H1 (cell line): ENCODE measurements around the gene TSC2. TPM values are rescaled to one million over a fixed set of nuclear protein-coding genes. Genes with fewer than 3 reads are reported as not detected.

Experiments
- CTCF ChIA-PET: fragments of 300-600 bp; sonication (Branson Sonifier 250); formaldehyde crosslinking; loops from one replicate; lab custom pipeline; 2021; ENCODE audit not compliant: partially characterized antibody; lab: Charles Lee
- POLR2A ChIA-PET: fragments of 300-600 bp; sonication (Branson Sonifier 250); formaldehyde crosslinking; loops from one replicate; lab custom pipeline; 2021; ENCODE audit warnings: inconsistent platforms; ENCODE audit not compliant: partially characterized antibody; lab: Charles Lee
- DNase-seq, 2 experiments: peaks; one replicate each; pipeline versions ENCODE4 v3.0.0 to v3.0.0-alpha.2; 2010 to 2022; ENCODE audit warnings: low spot score in 2 of 2, low read depth in 1 of 2, mixed read lengths in 1 of 2
- FAIRE-seq: peaks from 2 replicates; lab custom pipeline; 2011; peaks lifted over from hg19 to GRCh38; lab: Jason Lieb, UNC
- H2AFZ ChIP-seq: 2 replicates; pipeline ENCODE4 v1.8.1; 2012; ENCODE audit warnings: low read length, inconsistent platforms
- H2AK5ac ChIP-seq: 2 replicates; pipeline ENCODE4 v1.6.1; 2013; ENCODE audit warnings: low read depth, low read length
- H2BK120ac ChIP-seq: replicated peaks from 2 replicates; pipeline ENCODE3; 2013; ENCODE audit warnings: low read depth, low read length, inconsistent platforms
- H2BK12ac ChIP-seq: 2 replicates; pipeline ENCODE4 v1.6.1; 2013; ENCODE audit warnings: low read depth, low read length
- H2BK15ac ChIP-seq: 2 replicates; pipeline ENCODE4 v1.6.1; 2013; ENCODE audit warnings: low read length
- H2BK20ac ChIP-seq: 2 replicates; pipeline ENCODE4 v1.6.1; 2013; ENCODE audit warnings: low read length
- H2BK5ac ChIP-seq: 2 replicates; pipeline ENCODE4 v1.6.1; 2013; ENCODE audit warnings: low read depth, low read length
- H3K14ac ChIP-seq: 2 replicates; pipeline ENCODE4 v1.6.1; 2013; ENCODE audit warnings: inconsistent platforms; ENCODE audit not compliant: insufficient read length
- H3K18ac ChIP-seq: 2 replicates; pipeline ENCODE4 v1.6.1; 2013; ENCODE audit warnings: low read length; ENCODE audit errors: extremely low read depth
- H3K23ac ChIP-seq: 2 replicates; pipeline ENCODE4 v1.6.1; 2013; ENCODE audit warnings: inconsistent platforms; ENCODE audit not compliant: insufficient read length
- H3K23me2 ChIP-seq: 2 replicates; pipeline ENCODE4 v1.6.1; 2013; ENCODE audit warnings: low read depth, low read length
- H3K27ac ChIP-seq: 2 replicates; pipeline ENCODE4 v1.6.1; 2011; ENCODE audit warnings: low read depth, low read length, inconsistent platforms
- H3K27me3 ChIP-seq, 4 experiments: replicated peaks in 1 of 4; 1 replicate in 1 of 4; 2 replicates in 3 of 4; pipeline versions ENCODE4 v1.6.1 to v1.8.1; 2011 to 2013; ENCODE audit warnings: low read length in 3 of 4, mild to moderate bottlenecking in 3 of 4, inconsistent platforms in 2 of 4, mixed read lengths in 2 of 4, moderate library complexity in 1 of 4; ENCODE audit not compliant: control insufficient read depth in 3 of 4, insufficient read depth in 3 of 4; ENCODE audit errors: extremely low read depth in 1 of 4
- H3K36me3 ChIP-seq, 4 experiments: 2 replicates each; pipeline versions ENCODE4 v1.6.1 to v1.8.1; 2011 to 2013; ENCODE audit warnings: mild to moderate bottlenecking in 4 of 4, low read length in 3 of 4, moderate library complexity in 2 of 4, control low read depth in 1 of 4, inconsistent platforms in 1 of 4; ENCODE audit not compliant: insufficient read depth in 4 of 4, control insufficient read depth in 2 of 4
- H3K4ac ChIP-seq: replicated peaks from 2 replicates; pipeline ENCODE3; 2013; ENCODE audit warnings: low read length, low read depth, mixed read lengths, inconsistent platforms; ENCODE audit not compliant: insufficient read length
- H3K4me1 ChIP-seq, 4 experiments: replicated peaks in 1 of 4; 1 replicate in 1 of 4; 2 replicates in 3 of 4; pipeline versions ENCODE4 v1.6.1 to v1.8.1; 2011 to 2013; ENCODE audit warnings: low read length in 3 of 4, inconsistent platforms in 2 of 4, mixed read lengths in 1 of 4; ENCODE audit not compliant: insufficient read depth in 4 of 4, control insufficient read depth in 3 of 4
- H3K4me2 ChIP-seq, 2 experiments: 2 replicates each; pipeline versions ENCODE4 v1.6.1 to v1.8.1; 2011 to 2013; ENCODE audit warnings: low read depth in 2 of 2, low read length in 2 of 2, control low read depth in 1 of 2, inconsistent platforms in 1 of 2, mild to moderate bottlenecking in 1 of 2; ENCODE audit not compliant: insufficient read depth in 1 of 2
- H3K4me3 ChIP-seq, 4 experiments: fragments of 200-600, 300-600 bp in 1 of 4; sonication (generic), shearing (Covaris generic), sonication (Bioruptor Twin) in 1 of 4; 2 replicates each; pipeline versions ENCODE4 v1.5.1 to v1.8.1; 2011 to 2016; ENCODE audit warnings: low read length in 4 of 4, low read depth in 3 of 4, control low read depth in 2 of 4, inconsistent platforms in 2 of 4, mild to moderate bottlenecking in 2 of 4, mixed read lengths in 1 of 4, moderate library complexity in 1 of 4; ENCODE audit not compliant: insufficient read depth in 2 of 4; ENCODE audit errors: extremely low read depth in 1 of 4
- H3K56ac ChIP-seq: replicated peaks from 2 replicates; pipeline ENCODE3; 2013; ENCODE audit warnings: low read depth, mild to moderate bottlenecking, mixed read lengths, low read length, inconsistent platforms; ENCODE audit not compliant: insufficient read length
- H3K79me1 ChIP-seq: 2 replicates; pipeline ENCODE4 v1.6.1; 2013; ENCODE audit warnings: low read depth, low read length, control low read depth
- H3K79me2 ChIP-seq, 2 experiments: 2 replicates each; pipeline versions ENCODE4 v1.6.1 to v1.8.1; 2012 to 2013; ENCODE audit warnings: low read length in 2 of 2, mild to moderate bottlenecking in 2 of 2, inconsistent platforms in 1 of 2; ENCODE audit not compliant: insufficient read depth in 2 of 2, control insufficient read depth in 1 of 2
- H3K9ac ChIP-seq, 4 experiments: replicated peaks in 1 of 4; 1 replicate in 1 of 4; 2 replicates in 3 of 4; pipeline versions ENCODE4 v1.6.1 to v1.8.1; 2011 to 2013; ENCODE audit warnings: low read depth in 3 of 4, low read length in 3 of 4, control low read depth in 2 of 4, mild to moderate bottlenecking in 2 of 4, moderate library complexity in 2 of 4, inconsistent platforms in 1 of 4; ENCODE audit errors: extremely low read depth in 1 of 4
- H3K9me3 ChIP-seq, 2 experiments: 2 replicates each; pipeline versions ENCODE4 v1.6.1 to v1.8.1; 2012 to 2013; ENCODE audit warnings: mild to moderate bottlenecking in 2 of 2, moderate library complexity in 2 of 2, control low read depth in 1 of 2, inconsistent platforms in 1 of 2, low read depth in 1 of 2, low read length in 1 of 2, mixed read lengths in 1 of 2; ENCODE audit not compliant: insufficient read depth in 2 of 2
- H4K20me1 ChIP-seq, 2 experiments: replicated peaks in 1 of 2; 2 replicates each; pipeline versions ENCODE3 to v1.8.1; 2011 to 2013; ENCODE audit warnings: inconsistent platforms in 2 of 2, low read length in 2 of 2, mild to moderate bottlenecking in 1 of 2; ENCODE audit not compliant: insufficient read depth in 2 of 2, control insufficient read depth in 1 of 2
- H4K5ac ChIP-seq: 2 replicates; pipeline ENCODE4 v1.6.1; 2013; ENCODE audit warnings: low read length, low read depth, mixed read lengths, inconsistent platforms; ENCODE audit not compliant: insufficient read length
- H4K8ac ChIP-seq: 2 replicates; pipeline ENCODE4 v1.8.0; 2013; ENCODE audit warnings: mild to moderate bottlenecking, moderate library complexity, low read length, inconsistent platforms; ENCODE audit not compliant: insufficient read depth; ENCODE audit errors: extremely low read depth
- H4K91ac ChIP-seq: replicated peaks from 2 replicates; pipeline ENCODE3; 2013; ENCODE audit warnings: low read length, mixed read lengths, inconsistent platforms; ENCODE audit not compliant: insufficient read length
- BACH1 ChIP-seq: IDR thresholded peaks from 2 replicates; pipeline ENCODE4 v1.6.1; 2012; ENCODE audit warnings: low read length, improper control_type of control experiment
- BCL11A ChIP-seq, 2 experiments: IDR thresholded peaks; one replicate each; pipeline ENCODE4 v1.6.1; 2011; ENCODE audit warnings: low read depth in 2 of 2, low read length in 2 of 2, mild to moderate bottlenecking in 2 of 2
- BRCA1 ChIP-seq: IDR thresholded peaks from 2 replicates; pipeline ENCODE4 v1.6.1; 2012; ENCODE audit warnings: low read depth, low read length, improper control_type of control experiment
- CTBP2 ChIP-seq: IDR thresholded peaks from 2 replicates; pipeline ENCODE4 v1.7.0; 2011; ENCODE audit warnings: borderline replicate concordance, mild to moderate bottlenecking, moderate library complexity, mixed read lengths, low read length; ENCODE audit not compliant: insufficient read depth, insufficient read length
- E2F6 ChIP-seq: IDR thresholded peaks from 2 replicates; pipeline ENCODE4 v1.6.1; 2012; ENCODE audit warnings: inconsistent platforms
- EGR1 ChIP-seq: IDR thresholded peaks from 2 replicates; pipeline ENCODE4 v1.6.1; 2011; ENCODE audit warnings: low read depth, low read length, borderline replicate concordance
- EZH2 ChIP-seq: fragments of 200-600 bp; sonication (generic); IDR thresholded peaks from 2 replicates; pipeline ENCODE4 v1.7.1; 2012; ENCODE audit warnings: low read depth, mild to moderate bottlenecking, moderate library complexity, low read length, inconsistent platforms; ENCODE audit not compliant: severe bottlenecking
- NRF1 ChIP-seq: IDR thresholded peaks from 2 replicates; pipeline ENCODE4 v1.6.1; 2011; ENCODE audit warnings: mild to moderate bottlenecking, low read depth, low read length, improper control_type of control experiment
- POU5F1 ChIP-seq: IDR thresholded peaks from 2 replicates; pipeline ENCODE4 v1.6.1; 2011; ENCODE audit warnings: low read depth, mild to moderate bottlenecking, low read length, moderate library complexity
- SP1 ChIP-seq: IDR thresholded peaks from 2 replicates; pipeline ENCODE4 v1.6.1; 2011; ENCODE audit warnings: low read depth, low read length
- USF2 ChIP-seq: IDR thresholded peaks from 2 replicates; pipeline ENCODE4 v1.6.1; 2011; ENCODE audit warnings: low read length, improper control_type of control experiment
- ZNF274 ChIP-seq: IDR thresholded peaks from 2 replicates; pipeline ENCODE4 v1.7.0; 2012; ENCODE audit warnings: low read length, borderline replicate concordance; ENCODE audit errors: extremely low read depth
- WGBS, 2 experiments: shearing (Covaris generic) in 1 of 2; methylation state at CpG; one replicate each; pipeline versions ENCODE4 v1.1.6 to v1.1.7; 2013 to 2015; ENCODE audit warnings: low lambda C conversion rate in 2 of 2, mixed read lengths in 2 of 2, inconsistent platforms in 1 of 2, low coverage in 1 of 2, missing lambda C conversion rate in 1 of 2; ENCODE audit not compliant: insufficient replicate concordance in 2 of 2, insufficient coverage in 1 of 2, insufficient read length in 1 of 2; ENCODE audit errors: extremely low coverage in 1 of 2, missing lambda C conversion rate in 1 of 2; 5-methylcytosine and 5-hydroxymethylcytosine counted together
- polyA plus RNA-seq, 7 experiments: library from polyadenylated mRNA; depleted of rRNA in 3 of 7; stranded (reverse) in 5 of 7; unstranded in 2 of 7; fragments of >200 nt in 5 of 7; fragments of 200-250 nt in 2 of 7; gene quantifications; 1 replicate in 5 of 7; 2 replicates in 1 of 7; 4 replicates in 1 of 7; pipeline versions ENCODE4 v1.2.1 to v1.2.3, GENCODE V29; 2011 to 2013; ENCODE audit warnings: missing spikeins in 2 of 7, mixed read lengths in 2 of 7
- total RNA-seq: library from RNA; stranded (reverse); fragmentation: NEBNext Ultra II Directional; extraction: Animal tissue kit (Norgen Biotek cat#: 25700); gene quantifications from 2 replicates; pipeline ENCODE4 v1.2.1, GENCODE V29; 2021

The TSC2 gene
- total and polyA plus RNA-seq, 2 of the 8 experiments (the other 6 are each of a cell fraction or from before 2014, with no cell fraction given), result 65.9 to 96.6 TPM

- H2AK5ac ChIP-seq, result no peak overlapping the region
- no peak overlapping the region for H2BK120ac ChIP-seq
- H3K23me2 ChIP-seq, result no peaks in the 10 kb centered on the region
- no peak overlapping the region for H3K18ac ChIP-seq
- H2BK5ac ChIP-seq, result no peak overlapping the region
- H3K56ac ChIP-seq, result no peak overlapping the region
- H3K36me3 ChIP-seq, result no peaks in the 10 kb centered on the region
- no peak overlapping the region for H2BK20ac ChIP-seq
- H3K9ac ChIP-seq, result no peak overlapping the region
- H3K4me3 ChIP-seq, result no peak overlapping the region
- H4K91ac ChIP-seq, result no peak overlapping the region
- no peak overlapping the region for H2AFZ ChIP-seq
- 94% methylated on average over 13 of the region's 15 CpGs; no CpG with 5 or more reads in 1 of the 2 experiments for WGBS, 2 experiments
- CTCF ChIA-PET, result interaction anchor here (0.8 to 3.0 kb wide), 4 partner anchors 10 to 25 kb away, joined by 3 to 14 read pairs (median 3); partner anchors contain the start of genes NTHL1 and TSC2
- DNase-seq (no peak), FAIRE-seq (no peak)
- no peak overlapping the region for H3K23ac ChIP-seq
- no peak overlapping the region for H3K4ac ChIP-seq
- POLR2A ChIA-PET, result interaction anchor here (0.9 to 3.1 kb wide), 5 partner anchors 10 to 117 kb away, joined by 3 to 14 read pairs (median 5); partner anchors contain the start of genes NTHL1, TRAF7 and TSC2
- H2BK12ac ChIP-seq, result no peak overlapping the region
- H4K5ac ChIP-seq, result no peak overlapping the region
- H3K79me2 ChIP-seq, result no peaks in the 10 kb centered on the region
- H3K27me3 ChIP-seq, result no peaks in the 10 kb centered on the region
- no peak overlapping the region for H3K14ac ChIP-seq
- peaks cover 0 to 4% (median 0%) of the 10 kb centered on the region in 4 experiments; a peak in 4 of 7 replicates for H3K4me1 ChIP-seq
- peaks cover 0 to 2% of the 10 kb centered on the region in 2 experiments for H4K20me1 ChIP-seq
- H3K27ac ChIP-seq, result no peak overlapping the region
- H2BK15ac ChIP-seq, result no peak overlapping the region
- no peak overlapping the region for H3K4me2 ChIP-seq
- no peaks in the 10 kb centered on the region for H3K9me3 ChIP-seq
- H4K8ac ChIP-seq, result no peak overlapping the region
- H3K79me1 ChIP-seq, result no peaks in the 10 kb centered on the region
- TF ChIP-seq EGR1, result no peak
- TF ChIP-seq EZH2, result no peak
- no peak for TF ChIP-seq USF2
- TF ChIP-seq POU5F1, result no peak
- no peak for TF ChIP-seq BCL11A (IDR thresholded peaks at IDR 0.05; ENCODE audit: low read depth in 2 of 2, low read length in 2 of 2)
- TF ChIP-seq SP1, result no peak
- TF ChIP-seq BRCA1, result no peak
- TF ChIP-seq CTBP2, result no peak
- TF ChIP-seq ZNF274, result no peak
- TF ChIP-seq NRF1, result no peak
- no peak for TF ChIP-seq BACH1
- TF ChIP-seq E2F6, result no peak
Observed at GRCh38 chr16:2037115-2037514, 10.7 kb upstream of the TSC2 start.
